ENCODE data around the gene ITGB2. TPM values are rescaled to one million over a fixed set of nuclear protein-coding genes. Genes with fewer than 3 reads are reported as not detected.

The ITGB2 gene
- total RNA-seq, 1 experiment from 2014 or later = 45.1 TPM

DNA sequence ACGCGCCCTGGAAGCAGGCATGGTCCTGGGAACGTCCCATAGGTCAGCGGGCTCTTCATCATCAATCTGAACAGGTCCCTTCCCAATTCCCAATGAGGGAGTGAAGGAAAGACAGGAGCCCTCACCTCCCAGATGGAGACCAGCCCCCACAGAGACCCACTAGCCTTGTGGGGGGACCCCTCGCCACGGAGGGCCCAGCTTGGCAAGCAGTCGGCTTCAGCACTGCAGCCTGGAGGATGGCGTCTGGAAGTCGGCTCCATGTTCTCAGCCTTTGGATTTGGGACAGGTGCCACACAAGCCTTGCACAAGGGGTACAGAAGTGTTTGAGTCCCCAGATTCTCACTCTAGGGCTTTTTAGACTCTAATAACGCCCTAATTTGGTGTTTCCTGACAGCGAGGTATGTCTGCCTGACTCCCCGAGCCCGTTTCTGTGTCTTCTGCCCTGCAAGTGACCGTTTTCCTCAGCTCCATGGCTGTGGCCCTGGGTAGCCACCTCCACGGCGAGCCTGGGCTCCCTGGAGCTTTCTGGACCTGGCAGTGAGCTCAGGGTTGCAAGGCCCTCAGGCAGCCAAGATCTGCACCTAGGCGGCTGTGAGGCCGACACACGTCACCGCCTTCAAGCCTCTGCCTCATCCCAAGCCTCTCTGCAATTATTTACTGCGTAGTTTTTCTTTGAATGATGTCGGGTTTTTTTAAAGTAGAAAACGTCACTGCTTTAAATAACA, 77.8 kb downstream of the ITGB2 start:
- H2AFZ ChIP-seq (ENCODE audit: low read length) = no peak overlapping the region
- H3K9me2 ChIP-seq (replicated peaks; ENCODE audit: low read length) = no peaks in the 10 kb centered on the region
- no peaks in the 10 kb centered on the region for H4K20me1 ChIP-seq (ENCODE audit: low read length)
- H3K9ac ChIP-seq (ENCODE audit: low read length) = no peak overlapping the region
- TF ChIP-seq, protein P1, sequence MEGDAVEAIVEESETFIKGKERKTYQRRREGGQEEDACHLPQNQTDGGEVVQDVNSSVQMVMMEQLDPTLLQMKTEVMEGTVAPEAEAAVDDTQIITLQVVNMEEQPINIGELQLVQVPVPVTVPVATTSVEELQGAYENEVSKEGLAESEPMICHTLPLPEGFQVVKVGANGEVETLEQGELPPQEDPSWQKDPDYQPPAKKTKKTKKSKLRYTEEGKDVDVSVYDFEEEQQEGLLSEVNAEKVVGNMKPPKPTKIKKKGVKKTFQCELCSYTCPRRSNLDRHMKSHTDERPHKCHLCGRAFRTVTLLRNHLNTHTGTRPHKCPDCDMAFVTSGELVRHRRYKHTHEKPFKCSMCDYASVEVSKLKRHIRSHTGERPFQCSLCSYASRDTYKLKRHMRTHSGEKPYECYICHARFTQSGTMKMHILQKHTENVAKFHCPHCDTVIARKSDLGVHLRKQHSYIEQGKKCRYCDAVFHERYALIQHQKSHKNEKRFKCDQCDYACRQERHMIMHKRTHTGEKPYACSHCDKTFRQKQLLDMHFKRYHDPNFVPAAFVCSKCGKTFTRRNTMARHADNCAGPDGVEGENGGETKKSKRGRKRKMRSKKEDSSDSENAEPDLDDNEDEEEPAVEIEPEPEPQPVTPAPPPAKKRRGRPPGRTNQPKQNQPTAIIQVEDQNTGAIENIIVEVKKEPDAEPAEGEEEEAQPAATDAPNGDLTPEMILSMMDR (conservative IDR thresholded peaks at IDR 0.05; ENCODE audit: low read depth, low read length) = no peak
- TF ChIP-seq EZH2phosphoT487 (IDR thresholded peaks at IDR 0.05; ENCODE audit: borderline replicate concordance, low read length) (no peak), EZH2 (IDR thresholded peaks at IDR 0.05; ENCODE audit: low read length, unreplicated experiment) (no peak)
- DNase-seq = no peak
- no peaks in the 10 kb centered on the region for H3F3A ChIP-seq (ENCODE audit: low read length, unreplicated experiment)
- intact Hi-C loops (cut with micrococcal nuclease) = no loop called here
- H3K27ac ChIP-seq (ENCODE audit: low read length) = no peak overlapping the region
- H3K79me2 ChIP-seq (ENCODE audit: low read length) = no peaks in the 10 kb centered on the region
- no peaks in the 10 kb centered on the region for H3K27me3 ChIP-seq (ENCODE audit: low read length)
- peaks cover 11% of the 10 kb centered on the region for H3K4me1 ChIP-seq (ENCODE audit: insufficient read depth, low read length)
- H3K4me3 ChIP-seq (ENCODE audit: low read length) = no peak overlapping the region
- BruUV-seq (replicated peaks) = no TSS peak
- H3K4me2 ChIP-seq (ENCODE audit: low read length) = no peak overlapping the region
- POLR2A ChIA-PET (ENCODE audit: unreplicated experiment) = no interaction called here
- H3K36me3 ChIP-seq (ENCODE audit: low read depth, low read length) = no peaks in the 10 kb centered on the region
- ATAC-seq = no peak
- CTCF ChIA-PET = no interaction called here
- H3K9me3 ChIP-seq (ENCODE audit: low read length) = no peaks in the 10 kb centered on the region

DNA sequence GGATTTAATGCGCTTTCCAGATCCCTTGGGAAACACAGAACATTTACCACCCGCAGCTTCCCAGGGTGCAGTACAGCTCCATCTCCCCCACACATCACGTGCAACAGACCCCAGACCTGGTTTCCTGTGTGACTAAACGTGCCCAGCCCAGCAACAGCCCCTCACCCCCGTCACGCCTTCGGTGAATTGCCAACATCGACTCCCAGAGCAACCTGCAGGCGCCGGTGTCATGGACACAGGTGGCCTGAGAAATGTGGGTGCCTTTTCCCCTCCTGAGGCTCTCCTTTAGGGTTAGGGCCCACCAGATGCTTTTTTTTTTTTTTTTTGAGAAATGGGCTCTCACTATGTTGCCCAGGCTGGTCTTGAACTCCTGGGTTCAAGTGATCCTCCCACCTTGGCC, 78.6 kb downstream of the ITGB2 start:
- no peak overlapping the region for H3K4me3 ChIP-seq (ENCODE audit: low read length)
- no peaks in the 10 kb centered on the region for H3K9me2 ChIP-seq (replicated peaks; ENCODE audit: low read length)
- no peaks in the 10 kb centered on the region for H3K36me3 ChIP-seq (ENCODE audit: low read depth, low read length)
- H2AFZ ChIP-seq (ENCODE audit: low read length) = no peak overlapping the region
- ATAC-seq (no peak), DNase-seq (no peak)
- H3K4me2 ChIP-seq (ENCODE audit: low read length) = no peak overlapping the region
- peaks cover 11% of the 10 kb centered on the region for H3K4me1 ChIP-seq (ENCODE audit: insufficient read depth, low read length)
- TF ChIP-seq, protein P1 (conservative IDR thresholded peaks at IDR 0.05; ENCODE audit: low read depth, low read length) = no peak
- TF ChIP-seq EZH2 (IDR thresholded peaks at IDR 0.05; ENCODE audit: low read length, unreplicated experiment) (no peak), EZH2phosphoT487 (IDR thresholded peaks at IDR 0.05; ENCODE audit: borderline replicate concordance, low read length) (no peak)
- ChIA-PET POLR2A (ENCODE audit: unreplicated experiment) (no interaction called here), CTCF (no interaction called here)
- H3K79me2 ChIP-seq (ENCODE audit: low read length) = no peaks in the 10 kb centered on the region
- H3K9ac ChIP-seq (ENCODE audit: low read length) = no peak overlapping the region
- no peaks in the 10 kb centered on the region for H3K9me3 ChIP-seq (ENCODE audit: low read length)
- BruUV-seq (replicated peaks) = no TSS peak
- no peak overlapping the region for H3K27ac ChIP-seq (ENCODE audit: low read length)
- no peaks in the 10 kb centered on the region for H3K27me3 ChIP-seq (ENCODE audit: low read length)
- intact Hi-C loops (cut with micrococcal nuclease) = no loop called here
- H4K20me1 ChIP-seq (ENCODE audit: low read length) = no peaks in the 10 kb centered on the region
- H3F3A ChIP-seq (ENCODE audit: low read length, unreplicated experiment) = no peaks in the 10 kb centered on the region

DNA sequence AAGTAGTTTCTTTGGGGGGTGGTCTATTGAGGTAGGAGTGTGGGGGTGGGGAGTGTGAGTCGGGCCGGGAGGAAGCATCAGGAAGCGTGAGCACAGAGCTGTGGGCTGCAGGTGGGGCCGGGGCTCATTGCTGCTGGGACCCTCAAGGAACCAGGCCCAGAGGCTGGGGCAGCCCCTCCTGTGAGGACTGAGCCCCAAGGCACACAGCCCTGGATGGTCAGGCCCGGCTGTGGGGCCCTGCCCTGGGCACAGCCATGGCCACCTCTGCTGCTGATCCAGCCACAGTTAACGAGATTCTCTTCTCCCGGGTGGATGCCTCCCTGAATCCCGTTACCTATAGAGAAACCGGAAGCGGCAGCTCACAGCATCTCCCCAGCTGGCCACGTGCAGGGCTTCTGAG, 79.9 kb downstream of the ITGB2 start:
- H3K9me3 ChIP-seq (ENCODE audit: low read length) = no peaks in the 10 kb centered on the region
- H3K4me1 ChIP-seq (ENCODE audit: insufficient read depth, low read length) = no peaks in the 10 kb centered on the region
- ATAC-seq (no peak), DNase-seq (no peak)
- H2AFZ ChIP-seq (ENCODE audit: low read length) = no peak overlapping the region
- no TSS peak for BruUV-seq (replicated peaks)
- intact Hi-C loops (cut with micrococcal nuclease) = no loop called here
- no peaks in the 10 kb centered on the region for H4K20me1 ChIP-seq (ENCODE audit: low read length)
- no peaks in the 10 kb centered on the region for H3K27me3 ChIP-seq (ENCODE audit: low read length)
- POLR2A ChIA-PET (ENCODE audit: unreplicated experiment) = no interaction called here
- no peaks in the 10 kb centered on the region for H3K36me3 ChIP-seq (ENCODE audit: low read depth, low read length)
- H3K79me2 ChIP-seq (ENCODE audit: low read length) = no peaks in the 10 kb centered on the region
- H3K4me3 ChIP-seq (ENCODE audit: low read length) = no peak overlapping the region
- CTCF ChIA-PET = no interaction called here
- no peaks in the 10 kb centered on the region for H3K9me2 ChIP-seq (replicated peaks; ENCODE audit: low read length)
- H3K4me2 ChIP-seq (ENCODE audit: low read length) = no peak overlapping the region
- H3K9ac ChIP-seq (ENCODE audit: low read length) = no peak overlapping the region
- no peak overlapping the region for H3K27ac ChIP-seq (ENCODE audit: low read length)
- no peaks in the 10 kb centered on the region for H3F3A ChIP-seq (ENCODE audit: low read length, unreplicated experiment)
- TF ChIP-seq, protein P1 (conservative IDR thresholded peaks at IDR 0.05; ENCODE audit: low read depth, low read length) = no peak
- no peak for TF ChIP-seq EZH2phosphoT487 (IDR thresholded peaks at IDR 0.05; ENCODE audit: borderline replicate concordance, low read length)
- TF ChIP-seq EZH2 (IDR thresholded peaks at IDR 0.05; ENCODE audit: low read length, unreplicated experiment) = no peak
